Endothelial cell of umbilical vein (primary cell): ENCODE data around the gene BNC2. TPM values are rescaled to one million over a fixed set of nuclear protein-coding genes. Genes with fewer than 3 reads are reported as not detected.

Source experiments
- BruUV-seq: library from RNA; stranded (reverse); fragments of 400-500 nt; replicated peaks from 2 replicates; lab custom pipeline; 2021; lab: Mats Ljungman, UMichigan
- CTCF ChIA-PET: fragments of 300-600, 350-600 bp; sonication (Branson Sonifier 250); formaldehyde crosslinking; loops from one replicate; lab custom pipeline; 2021; ENCODE audit warnings: antibody characterized with exemption, inconsistent platforms; lab: Charles Lee
- POLR2A ChIA-PET: fragments of 300-600, 350-600 bp; sonication (Branson Sonifier 250); formaldehyde crosslinking; loops from one replicate; lab custom pipeline; 2021; ENCODE audit warnings: antibody characterized with exemption, inconsistent platforms; lab: Charles Lee
- DNase-seq: peaks from one replicate; pipeline ENCODE4 v3.0.0-alpha.2; 2011; ENCODE audit warnings: low read depth, low spot score
- FAIRE-seq: peaks from 2 replicates; lab custom pipeline; 2011; peaks lifted over from hg19 to GRCh38; lab: Jason Lieb, UNC
- H2AFZ ChIP-seq: 2 replicates; pipeline ENCODE4 v1.6.0; 2012; ENCODE audit warnings: low read depth, low read length, control low read depth, inconsistent platforms
- H3K27ac ChIP-seq: 2 replicates; pipeline ENCODE4 v1.5.1; 2011; ENCODE audit warnings: low read depth, mild to moderate bottlenecking, control low read depth, low read length, moderate library complexity; ENCODE audit not compliant: insufficient read depth
- H3K27me3 ChIP-seq, 2 experiments: 2 replicates each; pipeline versions ENCODE4 v1.6.0 to v1.6.1; 2011; ENCODE audit warnings: low read length in 2 of 2, mixed read lengths in 1 of 2; ENCODE audit not compliant: control insufficient read depth in 2 of 2, insufficient read depth in 2 of 2
- H3K36me3 ChIP-seq, 2 experiments: 2 replicates in 1 of 2; 3 replicates in 1 of 2; pipeline ENCODE4 v1.5.1; 2011; ENCODE audit warnings: low read length in 2 of 2, mild to moderate bottlenecking in 1 of 2, moderate library complexity in 1 of 2; ENCODE audit not compliant: control insufficient read depth in 2 of 2, insufficient read depth in 2 of 2; ENCODE audit errors: extremely low read depth in 1 of 2
- H3K4me1 ChIP-seq: 3 replicates; pipeline ENCODE4 v1.5.1; 2011; ENCODE audit warnings: mild to moderate bottlenecking, low read length; ENCODE audit not compliant: control insufficient read depth, insufficient read depth; ENCODE audit errors: extremely low read depth
- H3K4me2 ChIP-seq: 2 replicates; pipeline ENCODE4 v1.6.1; 2011; ENCODE audit warnings: low read length, control low read depth, mixed read lengths; ENCODE audit not compliant: insufficient read depth
- H3K4me3 ChIP-seq, 3 experiments: fragments of 200-600 bp in 1 of 3; sonication (generic), shearing (Covaris generic) in 1 of 3; replicated peaks in 1 of 3; 2 replicates each; pipeline ENCODE4 v1.5.1; 2011 to 2016; ENCODE audit warnings: control low read depth in 3 of 3, low read length in 3 of 3, mild to moderate bottlenecking in 2 of 3, inconsistent platforms in 1 of 3, low read depth in 1 of 3, moderate library complexity in 1 of 3; ENCODE audit not compliant: insufficient read depth in 1 of 3
- H3K79me2 ChIP-seq: 2 replicates; pipeline ENCODE4 v1.6.0; 2012; ENCODE audit warnings: low read length, inconsistent platforms; ENCODE audit not compliant: control insufficient read depth, insufficient read depth
- H3K9ac ChIP-seq: replicated peaks from 2 replicates; pipeline ENCODE3; 2011; ENCODE audit warnings: low read length, control low read depth; ENCODE audit not compliant: insufficient read depth; ENCODE audit errors: extremely low read depth
- H3K9me1 ChIP-seq: replicated peaks from 3 replicates; pipeline ENCODE4 v1.6.0; 2011; ENCODE audit warnings: mild to moderate bottlenecking, low read length; ENCODE audit not compliant: control insufficient read depth, insufficient read depth; ENCODE audit errors: extremely low read depth
- H3K9me3 ChIP-seq: replicated peaks from 2 replicates; pipeline ENCODE4 v1.5.1; 2012; ENCODE audit warnings: low read length, inconsistent platforms; ENCODE audit not compliant: control insufficient read depth, insufficient read depth
- H4K20me1 ChIP-seq: replicated peaks from 2 replicates; pipeline ENCODE3; 2011; ENCODE audit warnings: mild to moderate bottlenecking, low read length; ENCODE audit not compliant: control insufficient read depth, insufficient read depth; ENCODE audit errors: extremely low read depth
- CTCF ChIP-seq, 2 donors: IDR thresholded peaks; 1 replicate in 1 of 2; 2 replicates in 1 of 2; pipeline ENCODE4 v1.5.1; 2011; ENCODE audit warnings: low read length in 2 of 2, mild to moderate bottlenecking in 2 of 2, moderate library complexity in 2 of 2, control low read depth in 1 of 2, inconsistent platforms in 1 of 2, low read depth in 1 of 2; ENCODE audit not compliant: insufficient read depth in 1 of 2; ENCODE audit errors: extremely low read depth in 1 of 2
- EZH2 ChIP-seq: IDR thresholded peaks from 2 replicates; pipeline ENCODE4 v1.6.1; 2012; ENCODE audit warnings: borderline replicate concordance, low read depth, mild to moderate bottlenecking, moderate library complexity, low read length, inconsistent platforms; ENCODE audit not compliant: severe bottlenecking
- FOS ChIP-seq: IDR thresholded peaks from 2 replicates; pipeline ENCODE4 v1.6.1; 2011; ENCODE audit warnings: mild to moderate bottlenecking, low read length, moderate library complexity, borderline replicate concordance; ENCODE audit not compliant: insufficient read depth
- GATA2 ChIP-seq: IDR thresholded peaks from 2 replicates; pipeline ENCODE4 v1.7.0; 2011; ENCODE audit warnings: low read depth, mild to moderate bottlenecking, moderate library complexity, mixed read lengths, low read length; ENCODE audit not compliant: insufficient read length, insufficient read depth
- JUN ChIP-seq: IDR thresholded peaks from 2 replicates; pipeline ENCODE4 v1.6.1; 2011; ENCODE audit warnings: borderline replicate concordance, low read depth; ENCODE audit not compliant: insufficient read length, insufficient read depth
- MAX ChIP-seq: IDR thresholded peaks from 2 replicates; pipeline ENCODE4 v1.6.1; 2011; ENCODE audit not compliant: insufficient read depth, insufficient read length
- MYC ChIP-seq: IDR thresholded peaks from one replicate; pipeline ENCODE4 v1.6.1; 2011; ENCODE audit warnings: mild to moderate bottlenecking, low read depth, low read length
- POLR2A ChIP-seq: IDR thresholded peaks from 2 replicates; pipeline ENCODE4 v1.6.1; 2012; ENCODE audit warnings: low read depth, mild to moderate bottlenecking, control low read depth, low read length
- POLR2AphosphoS5 ChIP-seq: IDR thresholded peaks from 2 replicates; pipeline ENCODE4 v1.6.1; 2012; ENCODE audit warnings: low read depth, mild to moderate bottlenecking, control low read depth, low read length, moderate library complexity; ENCODE audit not compliant: insufficient read depth
- dilution Hi-C: fragments of 300-500 bp; cut with MboI; formaldehyde crosslinking; loops from one replicate; pipeline ENCODE4 v1.15.0; 2019; ENCODE audit warnings: low sequenced_read_pairs; ENCODE audit not compliant: extremely low pct_ligation_motif_present
- intact Hi-C: fragments of 100-400 bp; cut with micrococcal nuclease; formaldehyde crosslinking; loops from one replicate; pipeline ENCODE4 v1.10.0; 2022
- polyA plus RNA-seq, 4 experiments: library from polyadenylated mRNA; depleted of rRNA in 3 of 4; stranded (reverse) in 3 of 4; unstranded in 1 of 4; fragments of >200 nt; gene quantifications; 2 replicates each; pipeline versions ENCODE4 v1.2.1 to v1.2.3, GENCODE V29; 2011 to 2012; ENCODE audit warnings: missing spikeins in 1 of 4
- total RNA-seq: library from RNA; stranded (reverse); gene quantifications from 2 replicates; pipeline ENCODE4 v1.2.3, GENCODE V29; 2021

Gene BNC2
- total and polyA plus RNA-seq, 2 donors (not counting 3 experiments of a cell fraction or from before 2014, with no cell fraction given), result 12.1 to 34.3 TPM

GRCh38 chr9:16884952-16885513 is 14.6 kb upstream of the BNC2 start:
- Histone ChIP-seq H3K9me3 (no peaks in the 10 kb centered on the region), H3K36me3 (no peaks in the 10 kb centered on the region), H3K4me3 (no peak overlapping the region), H3K27me3 (no peaks in the 10 kb centered on the region), H3K9ac (no peak overlapping the region), H3K4me2 (no peak overlapping the region), H3K9me1 (no peaks in the 10 kb centered on the region), H3K27ac (no peak overlapping the region), H3K79me2 (no peaks in the 10 kb centered on the region), H2AFZ (no peak overlapping the region), H3K4me1 (no peaks in the 10 kb centered on the region), H4K20me1 (no peaks in the 10 kb centered on the region)
- no peak for DNase-seq
- no TSS peak for BruUV-seq
- FAIRE-seq, result no peak
- intact Hi-C loops (no loop called here), dilution Hi-C loops (no loop called here)
- no peak for TF ChIP-seq GATA2
- no peak for TF ChIP-seq MYC
- no peak for TF ChIP-seq POLR2A
- no peak for TF ChIP-seq JUN
- no peak for TF ChIP-seq MAX
- TF ChIP-seq EZH2, result no peak
- no peak for TF ChIP-seq CTCF (IDR thresholded peaks at IDR 0.05; ENCODE audit: extremely low read depth in 1 of 2, insufficient read depth in 1 of 2, low read depth in 1 of 2, low read length in 2 of 2)
- no peak for TF ChIP-seq FOS
- no peak for TF ChIP-seq POLR2AphosphoS5
- ChIA-PET POLR2A (no interaction called here), CTCF (interaction anchor here (1.3 kb wide), 1 partner anchor 8 kb away, joined by 4 read pairs; no protein-coding TSS in a partner anchor)
